HS-27A (cell line): ENCODE results near the gene DUSP2.

ENCODE experiments used
- DNase-seq: peaks from one replicate; pipeline ENCODE4 v3.0.0-alpha.2; 2012; ENCODE audit warnings: low read depth, missing footprints

Gene DUSP2

GRCh38 chr2:96114903-96115581 lies 30.2 kb downstream of the DUSP2 start:
- no peak for DNase-seq

GRCh38 chr2:96114546-96114902 lies 30.7 kb downstream of the DUSP2 start:
- no peak for DNase-seq

- DNase-seq: no peak
Measured at GRCh38 chr2:96113951-96114350, 31.3 kb downstream of the DUSP2 start.

GRCh38 chr2:96113367-96113677 lies 31.9 kb downstream of the DUSP2 start:
- no peak for DNase-seq

GRCh38 chr2:96112501-96113366 lies 32.5 kb downstream of the DUSP2 start:
- no peak for DNase-seq

- DNase-seq: no peak
Measured at GRCh38 chr2:96111823-96112500, 33.3 kb downstream of the DUSP2 start.

- DNase-seq: no peak
Measured at GRCh38 chr2:96111257-96111640, 34.0 kb downstream of the DUSP2 start.

- DNase-seq: no peak
Measured at GRCh38 chr2:96110621-96111256, 34.5 kb downstream of the DUSP2 start.

GRCh38 chr2:96109931-96110511 lies 35.2 kb downstream of the DUSP2 start:
- DNase-seq: no peak

- no peak for DNase-seq
Measured at GRCh38 chr2:96109361-96109680, 35.9 kb downstream of the DUSP2 start.

- DNase-seq: no peak
Measured at GRCh38 chr2:96108541-96109360, 36.5 kb downstream of the DUSP2 start.

- DNase-seq: no peak
Measured at GRCh38 chr2:96108151-96108540, 37.1 kb downstream of the DUSP2 start.

GRCh38 chr2:96107708-96108065 lies 37.6 kb downstream of the DUSP2 start:
- no peak for DNase-seq

GRCh38 chr2:96106991-96107707 lies 38.1 kb downstream of the DUSP2 start:
- DNase-seq: no peak

GRCh38 chr2:96105994-96106715 lies 39.1 kb downstream of the DUSP2 start:
- no peak for DNase-seq

GRCh38 chr2:96105152-96105915 lies 39.9 kb downstream of the DUSP2 start:
- no peak for DNase-seq

- DNase-seq: no peak
Measured at GRCh38 chr2:96104487-96104861, 40.8 kb downstream of the DUSP2 start.

GRCh38 chr2:96103761-96104486 lies 41.3 kb downstream of the DUSP2 start:
- DNase-seq: no peak

GRCh38 chr2:96103187-96103601 lies 42.0 kb downstream of the DUSP2 start:
- no peak for DNase-seq
